ENCODE measurements around the gene STOX1. TPM values are rescaled to one million over a fixed set of nuclear protein-coding genes. Genes with fewer than 3 reads are reported as not detected.
"Not testable (repeated sequence)": the region's sequence is repeated elsewhere in the genome, so short reads cannot be mapped to it uniquely, and the experiment has no call there.

The STOX1 gene
- total RNA-seq, 3 donors from 2014 or later, result 1.6 to 6.9 (median 2.9) TPM

- intact Hi-C loops (cut with DNase I, micrococcal nuclease), result no loop called here
- TF ChIP-seq CTCF (IDR thresholded peaks at IDR 0.05), result no peak
- ATAC-seq (peak; percentile 61), DNase-seq (peak; percentile 11 to 84 (median 81))
- no peaks in the 10 kb centered on the region for H3K9me3 ChIP-seq
- H3K36me3 ChIP-seq (ENCODE audit: low read depth), result no peaks in the 10 kb centered on the region
- H3K4me1 ChIP-seq (ENCODE audit: low read depth), result peaks cover 11% of the 10 kb centered on the region
- peak overlapping the region; percentile 78 for H3K4me3 ChIP-seq
These were observed 73.2 kb downstream of the STOX1 start for GRCh38 chr10:68900427-68901104.

- peak; percentile 13 for TF ChIP-seq CTCF (IDR thresholded peaks at IDR 0.05)
- H3K4me1 ChIP-seq (ENCODE audit: low read depth), result peaks cover 11% of the 10 kb centered on the region
These were observed 74.0 kb downstream of the STOX1 start, which contains the start of gene DDX50 for GRCh38 chr10:68901105-68901927. DDX50 (plus strand) TSS chr10:68901315; CDS start chr10:68901385, 70 bp downstream.

DNA sequence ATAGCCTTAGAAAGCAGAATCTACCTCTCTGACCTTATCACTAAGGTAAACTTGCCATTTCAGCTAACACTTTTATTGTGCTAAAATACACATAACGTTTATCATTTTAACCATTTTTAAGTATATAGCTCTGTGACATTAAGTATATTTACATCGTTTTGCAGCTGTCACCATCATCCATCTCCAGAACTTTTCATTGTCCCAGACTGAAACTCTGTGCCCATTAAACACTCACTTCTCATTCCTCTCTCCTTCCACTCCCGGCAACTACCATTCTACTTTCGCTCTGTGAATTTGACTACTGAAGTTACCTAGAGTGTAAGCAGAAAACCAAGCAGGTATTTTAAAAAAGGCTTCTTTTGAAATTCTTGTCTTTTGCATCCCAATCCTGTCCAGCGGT, 75.1 kb downstream of the STOX1 start:
- ATAC-seq (no peak), DNase-seq (no peak)
- H3K36me3 ChIP-seq (ENCODE audit: low read depth), result no peaks in the 10 kb centered on the region
- no peak for TF ChIP-seq CTCF (IDR thresholded peaks at IDR 0.05)
- no peak overlapping the region for H3K4me3 ChIP-seq
- H3K4me1 ChIP-seq (ENCODE audit: low read depth), result peaks cover 11% of the 10 kb centered on the region
- intact Hi-C loops (cut with DNase I, micrococcal nuclease), result no loop called here
- H3K9me3 ChIP-seq, result no peaks in the 10 kb centered on the region

More at GRCh38 chr10:68901105-68901927, 74.0 kb downstream of the STOX1 start, which contains the start of gene DDX50:
- H3K4me3 ChIP-seq, result peak within 1 kb of the TSS; percentile 78
- peak; percentile 95 to 98 (median 96) for DNase-seq
- H3K9me3 ChIP-seq, result no peaks in the 10 kb centered on the region
- no peaks in the 10 kb centered on the region for H3K36me3 ChIP-seq (ENCODE audit: low read depth)
- intact Hi-C loops (cut with DNase I, micrococcal nuclease), result no loop called here
- peak; percentile 98 for ATAC-seq

DNA sequence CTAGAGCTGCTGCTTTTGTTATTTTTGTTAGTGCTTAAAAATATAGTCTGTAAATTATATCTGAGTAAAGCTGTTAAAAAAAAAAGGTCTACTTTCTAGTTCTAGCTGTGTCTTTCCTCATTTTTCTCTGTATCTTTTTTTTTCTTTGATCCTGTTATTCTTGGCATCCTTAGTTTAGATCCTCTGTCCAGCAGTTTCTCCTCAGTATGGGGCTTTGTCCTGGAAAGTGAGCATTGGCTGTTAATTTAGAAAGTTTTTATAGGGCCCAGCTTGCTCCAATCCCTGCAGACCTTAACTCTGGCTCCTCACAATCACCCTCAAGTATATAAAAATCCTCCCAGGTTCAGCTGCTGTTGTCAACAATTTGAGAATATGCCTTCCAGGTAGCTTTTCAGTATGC, 97.3 kb downstream of the STOX1 start:
- Histone ChIP-seq H3K4me1 (ENCODE audit: low read depth) (no peaks in the 10 kb centered on the region), H3K4me3 (no peak overlapping the region), H3K9me3 (no peaks in the 10 kb centered on the region), H3K36me3 (ENCODE audit: low read depth) (no peaks in the 10 kb centered on the region)
- no peak for TF ChIP-seq CTCF (IDR thresholded peaks at IDR 0.05)
- DNase-seq (no peak), ATAC-seq (no peak)
- intact Hi-C loops (cut with DNase I, micrococcal nuclease), result no loop called here

GRCh38 chr10:68925489-68925888, 98.2 kb downstream of the STOX1 start:
- TF ChIP-seq CTCF (IDR thresholded peaks at IDR 0.05), result no peak
- intact Hi-C loops (cut with DNase I, micrococcal nuclease), result no loop called here
- DNase-seq, result no peak
- Histone ChIP-seq H3K4me1 (ENCODE audit: low read depth) (no peaks in the 10 kb centered on the region), H3K9me3 (no peaks in the 10 kb centered on the region), H3K4me3 (no peak overlapping the region), H3K36me3 (ENCODE audit: low read depth) (no peaks in the 10 kb centered on the region)
- ATAC-seq, result no peak

DNA sequence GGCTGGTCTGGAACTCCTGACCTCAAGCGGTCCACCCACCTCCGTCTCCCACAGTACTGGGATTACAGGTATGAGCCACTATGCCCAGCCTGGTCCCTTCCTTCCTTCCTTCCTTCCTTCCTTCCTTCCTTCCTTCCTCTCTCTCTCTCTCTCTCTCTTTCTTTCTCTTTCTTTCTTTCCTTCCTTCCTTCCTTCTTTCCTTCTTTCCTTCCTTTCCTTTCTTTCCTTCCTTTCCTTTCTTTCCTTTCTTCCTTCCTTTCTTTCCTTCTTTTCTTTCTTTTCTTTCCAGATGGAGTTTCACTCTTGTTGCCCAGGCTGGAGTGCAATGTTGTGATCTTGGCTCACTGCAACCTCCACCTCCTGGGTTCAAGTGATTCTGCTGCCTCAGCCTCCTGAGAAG, 101.8 kb downstream of the STOX1 start:
- H3K9me3 ChIP-seq; DNase-seq; H3K4me1 ChIP-seq (ENCODE audit: low read depth); H3K4me3 ChIP-seq; ATAC-seq; H3K36me3 ChIP-seq (ENCODE audit: low read depth); intact Hi-C loops (cut with DNase I, micrococcal nuclease): not testable (repeated sequence)

- H3K9me3 ChIP-seq; DNase-seq; ATAC-seq; H3K36me3 ChIP-seq (ENCODE audit: low read depth); H3K4me3 ChIP-seq; intact Hi-C loops (cut with DNase I, micrococcal nuclease); H3K4me1 ChIP-seq (ENCODE audit: low read depth): not testable (repeated sequence)
These were observed 102.6 kb downstream of the STOX1 start for GRCh38 chr10:68929888-68930287.

DNA sequence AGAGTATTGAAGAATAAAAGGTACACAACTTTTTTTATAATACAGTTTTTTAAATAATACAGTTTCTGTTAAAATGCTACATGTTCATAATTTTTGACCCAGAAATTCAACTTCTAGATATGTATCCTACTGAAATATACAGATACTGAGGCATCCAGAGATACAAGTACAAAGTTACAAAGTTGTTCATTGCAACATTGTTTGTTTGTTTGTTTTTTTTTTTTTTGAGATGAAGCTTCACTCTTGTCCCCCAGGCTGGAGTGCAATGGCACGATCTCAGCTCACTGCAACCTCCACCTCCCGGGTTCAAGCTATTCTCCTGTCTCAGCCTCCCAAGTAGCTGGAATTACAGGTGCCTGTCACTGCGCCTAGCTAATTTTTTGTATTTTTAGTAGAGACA, 105.5 kb downstream of the STOX1 start:
- H3K9me3 ChIP-seq; H3K4me1 ChIP-seq (ENCODE audit: low read depth); H3K4me3 ChIP-seq; DNase-seq; H3K36me3 ChIP-seq (ENCODE audit: low read depth); ATAC-seq; intact Hi-C loops (cut with DNase I, micrococcal nuclease): not testable (repeated sequence)
